Keratinocyte (primary cell): ENCODE data around the gene MYO16. TPM values are rescaled to one million over a fixed set of nuclear protein-coding genes. Genes with fewer than 3 reads are reported as not detected.

Experiments used
- DNase-seq: peaks from one replicate; pipeline ENCODE4 v3.0.0-alpha.2; 2011; ENCODE audit warnings: low read depth, missing footprints, low spot score
- FAIRE-seq: peaks from 2 replicates; lab custom pipeline; 2011; peaks lifted over from hg19 to GRCh38; lab: Jason Lieb, UNC
- H2AFZ ChIP-seq: 2 replicates; pipeline ENCODE4 v1.6.0; 2012; ENCODE audit warnings: low read length, control low read depth, inconsistent platforms; ENCODE audit not compliant: control insufficient read depth
- H3K27ac ChIP-seq: 2 replicates; pipeline ENCODE4 v1.5.1; 2011; ENCODE audit warnings: low read length; ENCODE audit not compliant: control insufficient read depth, insufficient read depth
- H3K27me3 ChIP-seq: 3 replicates; pipeline ENCODE4 v1.6.0; 2011; ENCODE audit warnings: low read length; ENCODE audit not compliant: control insufficient read depth, insufficient read depth; ENCODE audit errors: extremely low read depth
- H3K36me3 ChIP-seq, 2 experiments: 2 replicates in 1 of 2; 3 replicates in 1 of 2; pipeline ENCODE4 v1.5.1; 2011; ENCODE audit warnings: low read length in 2 of 2, mild to moderate bottlenecking in 1 of 2; ENCODE audit not compliant: control insufficient read depth in 2 of 2, insufficient read depth in 2 of 2; ENCODE audit errors: extremely low read depth in 1 of 2
- H3K4me1 ChIP-seq: 3 replicates; pipeline ENCODE4 v1.5.1; 2011; ENCODE audit warnings: low read length; ENCODE audit not compliant: control insufficient read depth, insufficient read depth; ENCODE audit errors: extremely low read depth
- H3K4me2 ChIP-seq: 3 replicates; pipeline ENCODE4 v1.6.0; 2011; ENCODE audit warnings: low read depth, low read length; ENCODE audit not compliant: control insufficient read depth, insufficient read depth; ENCODE audit errors: extremely low read depth
- H3K4me3 ChIP-seq, 3 experiments: fragments of 200-600 bp in 1 of 3; sonication (generic) in 1 of 3; 2 replicates in 2 of 3; 3 replicates in 1 of 3; pipeline ENCODE4 v1.5.1; 2011 to 2016; ENCODE audit warnings: low read length in 3 of 3, mild to moderate bottlenecking in 3 of 3, control low read depth in 2 of 3, inconsistent platforms in 1 of 3, low read depth in 1 of 3, mixed read lengths in 1 of 3, mixed run types in 1 of 3, moderate library complexity in 1 of 3; ENCODE audit not compliant: control insufficient read depth in 2 of 3, insufficient read depth in 2 of 3; ENCODE audit errors: extremely low read depth in 1 of 3
- H3K79me2 ChIP-seq: 2 replicates; pipeline ENCODE4 v1.6.0; 2012; ENCODE audit warnings: low read length; ENCODE audit not compliant: control insufficient read depth, insufficient read depth
- H3K9ac ChIP-seq: 3 replicates; pipeline ENCODE4 v1.6.0; 2011; ENCODE audit warnings: low read length; ENCODE audit not compliant: control insufficient read depth, insufficient read depth; ENCODE audit errors: extremely low read depth
- H3K9me1 ChIP-seq: 3 replicates; pipeline ENCODE4 v1.6.0; 2011; ENCODE audit warnings: low read length; ENCODE audit not compliant: control insufficient read depth, insufficient read depth; ENCODE audit errors: extremely low read depth
- H3K9me3 ChIP-seq: 2 replicates; pipeline ENCODE4 v1.5.1; 2012; ENCODE audit warnings: low read depth, low read length; ENCODE audit not compliant: control insufficient read depth
- H4K20me1 ChIP-seq: 3 replicates; pipeline ENCODE4 v1.6.0; 2011; ENCODE audit warnings: low read length; ENCODE audit not compliant: control insufficient read depth, insufficient read depth; ENCODE audit errors: extremely low read depth
- EZH2 ChIP-seq: IDR thresholded peaks from one replicate; pipeline ENCODE4 v1.6.1; 2012; ENCODE audit warnings: inconsistent platforms, mild to moderate bottlenecking, low read length, moderate library complexity
- dilution Hi-C: fragments of 300-500 bp; cut with MboI; formaldehyde crosslinking; loops from one replicate; pipeline ENCODE4 v1.7.0; 2020; ENCODE audit warnings: low sequenced_read_pairs; ENCODE audit not compliant: extremely low pct_ligation_motif_present
- polyA plus RNA-seq, 5 experiments: library from polyadenylated mRNA; depleted of rRNA in 3 of 5; stranded (reverse) in 3 of 5; stranded (forward) in 1 of 5; unstranded in 1 of 5; fragments of >200 nt; gene quantifications; 1 replicate in 1 of 5; 2 replicates in 3 of 5; 3 replicates in 1 of 5; pipeline versions ENCODE4 v1.2.1 to v1.2.3, GENCODE V29; 2011 to 2012; ENCODE audit warnings: missing spikeins in 2 of 5, low read depth in 1 of 5, low replicate concordance in 1 of 5
- TF ChIP-seq, protein P1 (sequence below), 3 experiments: IDR thresholded peaks in 1 of 3; conservative IDR thresholded peaks in 1 of 3; optimal IDR thresholded peaks in 1 of 3; 2 replicates in 2 of 3; 3 replicates in 1 of 3; pipeline versions ENCODE3 to v1.5.1; 2011; ENCODE audit warnings: low read length in 3 of 3, mild to moderate bottlenecking in 3 of 3, moderate library complexity in 2 of 3, control low read depth in 1 of 3, inconsistent platforms in 1 of 3; ENCODE audit not compliant: insufficient read depth in 2 of 3; ENCODE audit errors: extremely low read depth in 1 of 3

Gene MYO16
- polyA plus RNA-seq, 1 donor (not counting 4 experiments of a cell fraction or from before 2014, with no cell fraction given): 0.08 TPM

DNA sequence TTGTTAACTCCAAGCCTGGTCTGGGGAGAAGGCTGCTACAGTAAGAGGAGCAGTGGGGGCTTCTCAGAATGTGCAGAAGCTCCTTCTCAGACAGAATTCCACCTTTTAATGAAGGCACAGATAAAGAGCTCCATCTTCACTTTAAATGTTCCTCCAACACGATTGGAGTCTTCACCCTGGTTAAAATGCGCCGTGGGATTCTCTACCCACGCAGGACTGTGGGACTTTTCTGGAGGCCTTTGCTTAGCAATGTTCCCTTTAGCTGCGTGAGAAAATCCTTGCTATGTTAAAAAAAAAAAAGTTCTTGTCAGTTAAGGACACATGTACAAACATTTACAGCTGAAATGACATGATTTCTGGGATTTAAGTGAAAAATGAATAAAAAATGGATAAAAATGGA is 546.3 kb downstream of the MYO16 start:
- H3K36me3 ChIP-seq: no peaks in the 10 kb centered on the region
- no peaks in the 10 kb centered on the region for H4K20me1 ChIP-seq
- H3K4me1 ChIP-seq: peaks cover under 1% of the 10 kb centered on the region
- H3K79me2 ChIP-seq: no peaks in the 10 kb centered on the region
- dilution Hi-C loops: no loop called here
- no peaks in the 10 kb centered on the region for H3K27me3 ChIP-seq
- no peak overlapping the region for H3K9ac ChIP-seq
- no peak overlapping the region for H3K4me2 ChIP-seq
- no peaks in the 10 kb centered on the region for H3K9me1 ChIP-seq
- H3K27ac ChIP-seq: no peak overlapping the region
- FAIRE-seq (no peak), DNase-seq (no peak)
- H3K9me3 ChIP-seq: no peaks in the 10 kb centered on the region
- no peak for TF ChIP-seq EZH2
- TF ChIP-seq, protein P1, sequence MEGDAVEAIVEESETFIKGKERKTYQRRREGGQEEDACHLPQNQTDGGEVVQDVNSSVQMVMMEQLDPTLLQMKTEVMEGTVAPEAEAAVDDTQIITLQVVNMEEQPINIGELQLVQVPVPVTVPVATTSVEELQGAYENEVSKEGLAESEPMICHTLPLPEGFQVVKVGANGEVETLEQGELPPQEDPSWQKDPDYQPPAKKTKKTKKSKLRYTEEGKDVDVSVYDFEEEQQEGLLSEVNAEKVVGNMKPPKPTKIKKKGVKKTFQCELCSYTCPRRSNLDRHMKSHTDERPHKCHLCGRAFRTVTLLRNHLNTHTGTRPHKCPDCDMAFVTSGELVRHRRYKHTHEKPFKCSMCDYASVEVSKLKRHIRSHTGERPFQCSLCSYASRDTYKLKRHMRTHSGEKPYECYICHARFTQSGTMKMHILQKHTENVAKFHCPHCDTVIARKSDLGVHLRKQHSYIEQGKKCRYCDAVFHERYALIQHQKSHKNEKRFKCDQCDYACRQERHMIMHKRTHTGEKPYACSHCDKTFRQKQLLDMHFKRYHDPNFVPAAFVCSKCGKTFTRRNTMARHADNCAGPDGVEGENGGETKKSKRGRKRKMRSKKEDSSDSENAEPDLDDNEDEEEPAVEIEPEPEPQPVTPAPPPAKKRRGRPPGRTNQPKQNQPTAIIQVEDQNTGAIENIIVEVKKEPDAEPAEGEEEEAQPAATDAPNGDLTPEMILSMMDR (optimal IDR thresholded peaks at IDR 0.05 in 1 of 3, IDR thresholded peaks at IDR 0.05 in 1 of 3, conservative IDR thresholded peaks at IDR 0.05 in 1 of 3; ENCODE audit: extremely low read depth in 1 of 3, insufficient read depth in 2 of 3, low read length in 3 of 3): no peak
- no peak overlapping the region for H3K4me3 ChIP-seq
- no peak overlapping the region for H2AFZ ChIP-seq

DNA sequence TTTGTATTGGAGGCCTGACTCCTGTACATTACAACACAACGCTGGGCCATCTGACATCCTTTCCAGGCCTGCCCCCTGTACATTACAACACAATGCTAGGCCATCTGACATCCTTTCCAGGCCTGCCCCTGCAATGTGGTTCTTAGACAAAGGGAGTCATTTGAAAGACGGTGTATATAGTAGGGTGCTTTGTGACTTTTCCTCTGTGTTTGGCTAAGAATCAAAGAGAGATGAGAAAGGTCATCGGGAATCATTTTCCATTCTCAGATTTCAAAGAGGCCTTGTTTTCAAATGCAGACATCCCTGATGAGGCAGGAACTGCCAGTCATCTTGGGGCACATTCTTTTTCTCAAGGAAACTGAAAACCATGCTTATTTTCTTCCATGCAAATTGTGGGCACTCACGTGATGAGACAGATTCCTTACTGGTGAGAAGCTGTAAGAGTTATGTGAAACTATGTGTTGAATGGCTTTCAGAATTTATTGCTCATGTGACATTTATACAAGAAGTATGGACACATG is 551.6 kb downstream of the MYO16 start:
- H3K9ac ChIP-seq: no peak overlapping the region
- FAIRE-seq: peak; percentile 76

More for the DNA sequence above, 551.6 kb downstream of the MYO16 start:
- Histone ChIP-seq H3K36me3 (no peaks in the 10 kb centered on the region), H2AFZ (peak overlapping the region; percentile 16), H3K79me2 (no peaks in the 10 kb centered on the region), H3K27me3 (no peaks in the 10 kb centered on the region), H3K4me1 (peaks cover 9% of the 10 kb centered on the region), H4K20me1 (no peaks in the 10 kb centered on the region), H3K4me3 (no peak overlapping the region), H3K4me2 (no peak overlapping the region), H3K27ac (no peak overlapping the region), H3K9me1 (no peaks in the 10 kb centered on the region), H3K9me3 (no peaks in the 10 kb centered on the region)
- dilution Hi-C loops: no loop called here
- TF ChIP-seq EZH2: no peak
- TF ChIP-seq, protein P1 (optimal IDR thresholded peaks at IDR 0.05 in 1 of 3, IDR thresholded peaks at IDR 0.05 in 1 of 3, conservative IDR thresholded peaks at IDR 0.05 in 1 of 3; ENCODE audit: extremely low read depth in 1 of 3, insufficient read depth in 2 of 3, low read length in 3 of 3): no peak
- DNase-seq: no peak
